CD14-positive monocyte (primary cell): ENCODE data around the gene UNKL. TPM values are rescaled to one million over a fixed set of nuclear protein-coding genes. Genes with fewer than 3 reads are reported as not detected.

Source experiments
- DNase-seq, 3 donors: peaks; one replicate each; pipeline ENCODE4 v3.0.0-alpha.2; 2011 to 2022
- H2AFZ ChIP-seq: 2 replicates; pipeline ENCODE4 v1.6.0; 2012; ENCODE audit warnings: mild to moderate bottlenecking, low read depth, low read length, inconsistent platforms; ENCODE audit not compliant: insufficient read depth, poor library complexity, severe bottlenecking
- H3K27ac ChIP-seq, 2 donors: 1 replicate in 1 of 2; 2 replicates in 1 of 2; pipeline ENCODE4 v1.5.1; 2012 to 2013; ENCODE audit warnings: low read length in 2 of 2, control low read depth in 1 of 2, inconsistent platforms in 1 of 2, low read depth in 1 of 2, mild to moderate bottlenecking in 1 of 2
- H3K27me3 ChIP-seq, 2 donors: one replicate each; pipeline versions ENCODE4 v1.6.0 to v1.6.1; 2011 to 2013; ENCODE audit warnings: low read length in 2 of 2; ENCODE audit not compliant: control insufficient read depth in 2 of 2, insufficient read depth in 2 of 2
- H3K36me3 ChIP-seq, 2 donors: replicated peaks in 1 of 2; 1 replicate in 1 of 2; 2 replicates in 1 of 2; pipeline versions ENCODE4 v1.5.1 to v1.6.1; 2012 to 2013; ENCODE audit warnings: low read length in 2 of 2, control low read depth in 1 of 2, inconsistent platforms in 1 of 2, mild to moderate bottlenecking in 1 of 2; ENCODE audit not compliant: insufficient read depth in 2 of 2, control insufficient read depth in 1 of 2
- H3K4me1 ChIP-seq, 2 donors: 1 replicate in 1 of 2; 2 replicates in 1 of 2; pipeline versions ENCODE4 v1.5.1 to v1.6.1; 2012 to 2013; ENCODE audit warnings: low read length in 2 of 2, control low read depth in 1 of 2, inconsistent platforms in 1 of 2, mild to moderate bottlenecking in 1 of 2, moderate library complexity in 1 of 2; ENCODE audit not compliant: insufficient read depth in 2 of 2, control insufficient read depth in 1 of 2
- H3K4me2 ChIP-seq: replicated peaks from 2 replicates; pipeline ENCODE3; 2012; ENCODE audit warnings: low read length, moderate library complexity, mild to moderate bottlenecking; ENCODE audit not compliant: poor library complexity, severe bottlenecking; ENCODE audit errors: extremely low read depth
- H3K4me3 ChIP-seq, 3 experiments: fragments of 200-600 bp in 1 of 3; sonication (generic) in 1 of 3; replicated peaks in 1 of 3; 1 replicate in 2 of 3; 2 replicates in 1 of 3; pipeline ENCODE4 v1.5.1; 2011 to 2013; ENCODE audit warnings: low read length in 3 of 3, mild to moderate bottlenecking in 3 of 3, control low read depth in 2 of 3, low read depth in 2 of 3, inconsistent platforms in 1 of 3, moderate library complexity in 1 of 3
- H3K79me2 ChIP-seq: 2 replicates; pipeline ENCODE4 v1.6.0; 2012; ENCODE audit warnings: mild to moderate bottlenecking, control low read depth, inconsistent platforms, low read length, moderate library complexity; ENCODE audit not compliant: insufficient read depth
- H3K9ac ChIP-seq: 2 replicates; pipeline ENCODE4 v1.6.0; 2017; ENCODE audit warnings: low read length, mild to moderate bottlenecking; ENCODE audit not compliant: insufficient read depth, poor library complexity, severe bottlenecking
- H3K9me3 ChIP-seq, 2 donors: replicated peaks in 1 of 2; 1 replicate in 1 of 2; 2 replicates in 1 of 2; pipeline versions ENCODE4 v1.5.1 to v1.6.1; 2012 to 2013; ENCODE audit warnings: low read length in 2 of 2, control low read depth in 1 of 2; ENCODE audit not compliant: control insufficient read depth in 1 of 2, insufficient read depth in 1 of 2
- H4K20me1 ChIP-seq: 2 replicates; pipeline ENCODE4 v1.6.0; 2012; ENCODE audit warnings: mild to moderate bottlenecking, low read length, control low read depth, moderate library complexity; ENCODE audit not compliant: insufficient read depth
- H3K27ac Mint-ChIP-seq, 7 donors: one replicate each; pipeline ENCODE4 v1.8.0; 2020; ENCODE audit warnings: mild to moderate bottlenecking in 7 of 7, mixed read lengths in 7 of 7, moderate library complexity in 6 of 7, inconsistent platforms in 2 of 7
- H3K27me3 Mint-ChIP-seq, 3 donors: one replicate each; pipeline ENCODE4 v1.8.0; 2021 to 2022; ENCODE audit warnings: low read depth in 3 of 3, mild to moderate bottlenecking in 3 of 3, mixed read lengths in 3 of 3, moderate library complexity in 3 of 3, inconsistent platforms in 1 of 3
- H3K36me3 Mint-ChIP-seq, 2 donors: one replicate each; pipeline ENCODE4 v1.8.0; 2020; ENCODE audit warnings: mixed read lengths in 2 of 2, inconsistent platforms in 1 of 2, mild to moderate bottlenecking in 1 of 2
- H3K4me1 Mint-ChIP-seq: one replicate; pipeline ENCODE4 v1.8.0; 2020; ENCODE audit warnings: mild to moderate bottlenecking, mixed read lengths
- H3K4me3 Mint-ChIP-seq, 2 donors: one replicate each; pipeline ENCODE4 v1.8.0; 2020; ENCODE audit warnings: mild to moderate bottlenecking in 2 of 2, mixed read lengths in 2 of 2, moderate library complexity in 1 of 2
- H3K9me3 Mint-ChIP-seq, 7 donors: one replicate each; pipeline ENCODE4 v1.8.0; 2020 to 2022; ENCODE audit warnings: mixed read lengths in 7 of 7, mild to moderate bottlenecking in 6 of 7, moderate library complexity in 6 of 7, inconsistent platforms in 2 of 7
- WGBS: methylation state at CpG from one replicate; pipeline ENCODE4 v1.1.5; 2013; ENCODE audit warnings: missing lambda C conversion rate; ENCODE audit not compliant: insufficient coverage; 5-methylcytosine and 5-hydroxymethylcytosine counted together
- intact Hi-C, 2 donors: fragments of 100-400 bp; cut with micrococcal nuclease; formaldehyde crosslinking; loops; one replicate each; pipeline versions ENCODE4 v1.15.0 to v1.15.1; 2023
- polyA plus RNA-seq, 3 donors: library from polyadenylated mRNA; depleted of rRNA in 1 of 3; unstranded in 2 of 3; stranded (reverse) in 1 of 3; fragments of 300-500 nt in 2 of 3; fragments of >200 nt in 1 of 3; fragmentation: Illumina TruSeq in 2 of 3; gene quantifications; 1 replicate in 2 of 3; 2 replicates in 1 of 3; pipeline ENCODE4 v1.2.3, GENCODE V29; 2012 to 2021
- TF ChIP-seq, protein P1 (sequence below): fragments of 200-600 bp; IDR thresholded peaks from one replicate; pipeline ENCODE4 v1.8.0; 2022; ENCODE audit warnings: antibody characterized with exemption, mild to moderate bottlenecking

UNKL gene
- polyA plus RNA-seq, 3 donors = 1.2 to 19.9 (median 2.2) TPM

DNA sequence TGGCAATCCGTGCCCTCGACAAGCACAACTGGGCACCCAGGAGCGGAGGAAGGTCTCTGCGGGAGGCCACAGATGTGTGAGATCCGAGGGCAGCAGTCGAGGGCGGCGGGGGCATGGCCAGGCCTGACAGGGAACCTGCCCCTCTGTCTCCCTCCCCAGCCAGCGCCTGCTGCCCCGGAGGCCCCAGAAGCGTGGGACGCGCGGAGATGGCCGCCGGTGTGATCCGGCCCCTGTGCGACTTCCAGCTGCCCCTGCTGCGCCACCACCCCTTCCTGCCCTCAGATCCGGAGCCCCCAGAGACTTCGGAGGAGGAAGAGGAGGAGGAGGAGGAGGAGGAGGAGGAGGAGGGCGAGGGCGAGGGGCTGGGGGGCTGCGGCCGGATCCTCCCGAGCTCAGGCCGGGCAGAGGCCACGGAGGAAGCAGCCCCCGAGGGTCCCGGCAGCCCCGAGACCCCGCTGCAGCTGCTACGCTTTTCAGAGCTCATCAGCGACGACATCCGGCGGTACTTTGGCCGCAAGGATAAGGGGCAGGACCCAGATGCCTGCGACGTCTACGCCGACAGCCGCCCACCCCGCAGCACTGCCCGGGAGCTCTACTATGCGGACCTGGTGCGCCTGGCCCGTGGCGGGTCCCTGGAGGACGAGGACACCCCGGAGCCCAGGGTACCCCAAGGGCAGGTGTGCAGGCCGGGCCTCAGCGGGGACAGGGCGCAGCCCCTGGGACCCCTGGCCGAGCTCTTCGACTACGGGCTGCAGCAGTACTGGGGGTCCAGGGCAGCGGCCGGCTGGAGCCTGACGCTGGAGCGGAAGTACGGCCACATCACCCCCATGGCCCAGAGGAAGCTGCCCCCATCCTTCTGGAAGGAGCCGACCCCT, 18.1 kb upstream of the UNKL start:
- Mint-ChIP-seq H3K4me1 (peaks cover 3% of the 10 kb centered on the region), H3K4me3 (peak overlapping the region; percentile 56 to 59), H3K27me3 (peaks cover 7 to 39% (median 7%) of the 10 kb centered on the region in 3 donors), H3K27ac (no peak overlapping the region), H3K9me3 (peaks cover 0 to 2% (median 0%) of the 10 kb centered on the region in 7 donors), H3K36me3 (peaks cover 0 to 7% of the 10 kb centered on the region in 2 donors)
- Histone ChIP-seq H3K79me2 (no peaks in the 10 kb centered on the region), H3K4me2 (peak overlapping the region; percentile 19), H3K27ac (no peak overlapping the region), H3K4me3 (no peak overlapping the region), H2AFZ (no peak overlapping the region), H3K36me3 (peaks cover 0 to 4% of the 10 kb centered on the region in 2 donors), H3K27me3 (peaks cover 0 to 30% of the 10 kb centered on the region in 2 donors), H4K20me1 (no peaks in the 10 kb centered on the region), H3K9ac (peak overlapping the region; percentile 8), H3K4me1 (peaks cover 5 to 21% of the 10 kb centered on the region in 2 donors), H3K9me3 (no peaks in the 10 kb centered on the region)
- TF ChIP-seq, protein P1, sequence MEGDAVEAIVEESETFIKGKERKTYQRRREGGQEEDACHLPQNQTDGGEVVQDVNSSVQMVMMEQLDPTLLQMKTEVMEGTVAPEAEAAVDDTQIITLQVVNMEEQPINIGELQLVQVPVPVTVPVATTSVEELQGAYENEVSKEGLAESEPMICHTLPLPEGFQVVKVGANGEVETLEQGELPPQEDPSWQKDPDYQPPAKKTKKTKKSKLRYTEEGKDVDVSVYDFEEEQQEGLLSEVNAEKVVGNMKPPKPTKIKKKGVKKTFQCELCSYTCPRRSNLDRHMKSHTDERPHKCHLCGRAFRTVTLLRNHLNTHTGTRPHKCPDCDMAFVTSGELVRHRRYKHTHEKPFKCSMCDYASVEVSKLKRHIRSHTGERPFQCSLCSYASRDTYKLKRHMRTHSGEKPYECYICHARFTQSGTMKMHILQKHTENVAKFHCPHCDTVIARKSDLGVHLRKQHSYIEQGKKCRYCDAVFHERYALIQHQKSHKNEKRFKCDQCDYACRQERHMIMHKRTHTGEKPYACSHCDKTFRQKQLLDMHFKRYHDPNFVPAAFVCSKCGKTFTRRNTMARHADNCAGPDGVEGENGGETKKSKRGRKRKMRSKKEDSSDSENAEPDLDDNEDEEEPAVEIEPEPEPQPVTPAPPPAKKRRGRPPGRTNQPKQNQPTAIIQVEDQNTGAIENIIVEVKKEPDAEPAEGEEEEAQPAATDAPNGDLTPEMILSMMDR = no peak
- no peak for DNase-seq
- WGBS = 67% methylated on average over 50 of the region's 63 CpGs
- intact Hi-C loops = no loop called here

DNA sequence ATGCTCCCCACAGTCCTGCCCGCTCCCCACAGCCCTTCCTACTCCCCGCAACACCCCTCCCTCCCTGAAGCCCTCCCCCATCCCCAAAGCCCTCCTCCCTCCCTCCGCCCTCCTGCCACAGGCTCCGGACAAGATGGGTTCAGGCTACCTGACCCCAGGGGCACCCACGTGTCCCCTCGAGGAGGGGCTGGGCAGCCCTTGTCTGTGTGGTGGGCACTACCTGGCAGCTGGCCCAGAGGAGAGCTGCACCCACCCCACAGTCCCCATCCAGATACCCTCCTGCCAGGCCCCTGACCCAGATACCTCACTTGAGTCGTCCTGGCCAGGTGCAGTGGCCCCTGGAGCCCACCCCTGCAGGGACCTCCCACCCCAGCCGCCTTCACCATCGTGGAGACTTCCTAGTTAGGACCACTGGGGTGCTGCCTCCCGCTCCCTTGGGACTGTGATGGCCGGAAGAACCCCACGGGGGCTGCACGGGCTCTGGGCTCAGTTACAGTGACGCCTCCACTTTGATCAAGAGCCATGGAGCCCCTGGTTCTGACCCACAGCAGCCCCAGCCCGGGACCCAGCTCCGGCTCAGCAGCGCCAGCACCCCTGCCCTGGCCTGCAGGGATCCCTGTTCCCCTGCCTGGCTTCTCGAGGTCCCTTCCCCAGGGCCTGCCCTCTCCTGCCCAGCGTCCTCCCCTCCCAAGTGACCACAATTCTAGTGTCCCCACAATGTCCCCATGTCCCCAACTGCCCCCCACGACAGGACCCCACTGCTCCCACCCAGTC, 17.2 kb upstream of the UNKL start:
- H3K27ac Mint-ChIP-seq = peak overlapping the region in 1 of 7 donors; percentile 33
- WGBS = 80% methylated on average over 18 of the region's 20 CpGs
- Histone ChIP-seq H3K27me3 (peaks cover 0 to 30% of the 10 kb centered on the region in 2 donors), H3K79me2 (no peaks in the 10 kb centered on the region), H3K9me3 (no peaks in the 10 kb centered on the region), H3K4me3 (no peak overlapping the region), H3K36me3 (peaks cover 0 to 4% of the 10 kb centered on the region in 2 donors), H3K27ac (no peak overlapping the region), H2AFZ (no peak overlapping the region), H3K4me2 (no peak overlapping the region), H3K9ac (no peak overlapping the region), H3K4me1 (peaks cover 5 to 21% of the 10 kb centered on the region in 2 donors), H4K20me1 (no peaks in the 10 kb centered on the region)
- H3K27me3 Mint-ChIP-seq = peaks cover 7 to 39% (median 7%) of the 10 kb centered on the region in 3 donors
- peaks cover 0 to 7% of the 10 kb centered on the region in 2 donors for H3K36me3 Mint-ChIP-seq
- DNase-seq = no peak
- H3K4me3 Mint-ChIP-seq = peak overlapping the region; percentile 12 to 48
- TF ChIP-seq, protein P1 = no peak
- peaks cover 3% of the 10 kb centered on the region for H3K4me1 Mint-ChIP-seq
- intact Hi-C loops = no loop called here
- peaks cover 0 to 2% (median 0%) of the 10 kb centered on the region in 7 donors for H3K9me3 Mint-ChIP-seq
